ENCODE data around the gene CPNE4.

CPNE4 gene

GRCh38 chr3:131704098-131704497 is 330.7 kb downstream of the CPNE4 start:
- DNase-seq, result no peak
- no peak for TF ChIP-seq GATA1 (IDR thresholded peaks at IDR 0.05; ENCODE audit: low read depth, low read length)
- TF ChIP-seq POLR2A (IDR thresholded peaks at IDR 0.05; ENCODE audit: low read length), result no peak

GRCh38 chr3:131702146-131702545 is 332.7 kb downstream of the CPNE4 start:
- TF ChIP-seq POLR2A (IDR thresholded peaks at IDR 0.05; ENCODE audit: low read length), result no peak
- no peak for TF ChIP-seq GATA1 (IDR thresholded peaks at IDR 0.05; ENCODE audit: low read depth, low read length)
- DNase-seq, result no peak

DNA sequence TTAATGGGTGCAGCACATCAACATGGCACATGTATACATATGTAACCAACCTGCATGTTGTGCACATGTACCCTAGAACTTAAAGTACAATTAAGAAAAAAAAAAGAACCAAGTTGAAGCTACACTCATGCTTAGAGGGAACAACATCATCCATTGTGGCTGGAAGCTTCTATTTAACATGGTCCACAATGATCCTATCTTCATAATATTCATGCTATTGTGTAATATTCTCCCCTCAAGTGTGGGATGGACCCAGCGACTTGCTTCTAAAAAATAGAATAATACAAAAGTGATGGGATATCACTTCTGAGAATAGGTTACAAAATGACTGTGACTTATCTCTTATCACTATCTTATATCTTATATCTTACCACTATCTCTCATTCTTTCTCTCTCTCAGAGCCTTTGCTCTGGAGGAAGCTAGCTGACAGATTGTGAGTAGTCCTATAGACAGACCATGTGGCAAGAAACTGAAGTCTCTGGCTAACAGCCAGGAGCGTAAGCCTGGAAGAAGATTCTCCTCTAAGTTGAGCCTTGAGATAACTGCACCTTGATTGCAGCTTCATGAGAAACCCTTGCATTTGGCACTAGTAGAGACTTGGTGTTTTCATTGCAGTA is 333.6 kb downstream of the CPNE4 start:
- no peak for DNase-seq
- TF ChIP-seq POLR2A (IDR thresholded peaks at IDR 0.05; ENCODE audit: low read length), result no peak
- no peak for TF ChIP-seq GATA1 (IDR thresholded peaks at IDR 0.05; ENCODE audit: low read depth, low read length)

- no peak for DNase-seq
- no peak for TF ChIP-seq POLR2A (IDR thresholded peaks at IDR 0.05; ENCODE audit: low read length)
- TF ChIP-seq GATA1 (IDR thresholded peaks at IDR 0.05; ENCODE audit: low read depth, low read length), result no peak
These were observed 335.8 kb downstream of the CPNE4 start for GRCh38 chr3:131699001-131699400.

DNA sequence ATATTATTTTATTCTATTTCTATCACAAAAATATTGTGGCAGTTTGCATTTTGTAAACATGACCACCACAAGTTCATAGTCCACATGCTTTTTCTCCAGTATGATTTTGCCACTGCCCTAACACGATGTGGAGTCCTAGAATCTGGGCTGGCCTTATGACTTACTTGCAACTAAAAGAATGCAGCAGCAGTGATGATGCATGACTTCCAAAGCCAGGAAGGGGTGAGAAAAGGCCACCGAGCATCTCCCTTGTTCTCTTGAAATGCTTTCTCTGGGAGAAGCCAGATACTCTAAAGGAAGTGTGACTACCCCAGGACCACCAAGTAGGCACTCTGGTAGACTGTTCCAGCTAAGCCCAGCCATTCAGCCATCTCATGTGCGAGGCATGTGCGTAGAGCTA is 340.4 kb downstream of the CPNE4 start:
- TF ChIP-seq POLR2A (IDR thresholded peaks at IDR 0.05; ENCODE audit: low read length) (no peak), GATA1 (IDR thresholded peaks at IDR 0.05; ENCODE audit: low read depth, low read length) (no peak)
- DNase-seq, result no peak

- TF ChIP-seq GATA1 (IDR thresholded peaks at IDR 0.05; ENCODE audit: low read depth, low read length) (no peak), POLR2A (IDR thresholded peaks at IDR 0.05; ENCODE audit: low read length) (no peak)
These were observed 342.5 kb downstream of the CPNE4 start for GRCh38 chr3:131692356-131692755.

DNA sequence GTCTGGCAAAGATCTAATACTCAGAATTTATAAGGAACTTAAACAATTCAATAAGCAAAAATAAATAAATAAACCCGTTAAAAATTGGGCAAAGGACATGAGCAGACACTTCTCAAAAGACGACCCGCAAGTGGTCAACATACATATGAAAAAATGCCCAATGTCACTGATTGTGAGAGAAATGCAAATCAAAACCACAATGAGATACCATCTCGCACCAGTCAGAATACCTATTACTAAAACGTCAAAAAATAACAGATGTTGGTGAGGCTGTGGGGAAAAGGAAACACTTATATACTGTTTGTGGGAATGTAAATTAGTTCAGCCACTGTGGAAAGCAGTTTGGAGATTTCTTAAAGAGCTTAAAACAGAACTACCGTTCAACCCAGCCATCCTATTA is 344.0 kb downstream of the CPNE4 start:
- no peak for TF ChIP-seq GATA1 (IDR thresholded peaks at IDR 0.05; ENCODE audit: low read depth, low read length)
- no peak for TF ChIP-seq POLR2A (IDR thresholded peaks at IDR 0.05; ENCODE audit: low read length)
- no peak for DNase-seq

More at GRCh38 chr3:131692356-131692755, 342.5 kb downstream of the CPNE4 start:
- no peak for DNase-seq

DNA sequence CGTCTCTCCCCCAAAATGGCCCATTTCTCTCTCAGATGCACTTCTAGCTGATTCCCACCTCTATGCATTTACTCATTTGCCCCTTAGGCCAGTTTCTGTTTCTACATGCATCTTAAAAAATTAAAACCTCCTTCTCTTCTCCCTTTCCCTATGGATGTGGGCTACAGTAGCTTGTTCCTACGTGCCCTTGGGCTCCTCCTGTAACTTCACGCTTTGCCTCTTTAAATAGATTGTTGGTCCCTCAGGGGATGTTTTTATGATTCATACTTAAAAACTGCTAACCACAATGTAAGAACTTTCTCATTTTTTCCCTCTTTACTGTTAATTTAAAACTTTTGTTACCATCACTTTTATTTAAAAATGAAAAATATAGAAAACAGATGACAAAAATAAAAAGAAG is 346.4 kb downstream of the CPNE4 start:
- no peak for DNase-seq
- TF ChIP-seq GATA1 (IDR thresholded peaks at IDR 0.05; ENCODE audit: low read depth, low read length) (no peak), POLR2A (IDR thresholded peaks at IDR 0.05; ENCODE audit: low read length) (no peak)

- no peak for TF ChIP-seq GATA1 (IDR thresholded peaks at IDR 0.05; ENCODE audit: low read depth, low read length)
- no peak for TF ChIP-seq POLR2A (IDR thresholded peaks at IDR 0.05; ENCODE audit: low read length)
- DNase-seq, result no peak
These were observed 365.2 kb downstream of the CPNE4 start for GRCh38 chr3:131669600-131669999.

- TF ChIP-seq GATA1 (IDR thresholded peaks at IDR 0.05; ENCODE audit: low read depth, low read length), result no peak
- no peak for TF ChIP-seq POLR2A (IDR thresholded peaks at IDR 0.05; ENCODE audit: low read length)
- no peak for DNase-seq
These were observed 376.0 kb downstream of the CPNE4 start for GRCh38 chr3:131658771-131659170.

DNA sequence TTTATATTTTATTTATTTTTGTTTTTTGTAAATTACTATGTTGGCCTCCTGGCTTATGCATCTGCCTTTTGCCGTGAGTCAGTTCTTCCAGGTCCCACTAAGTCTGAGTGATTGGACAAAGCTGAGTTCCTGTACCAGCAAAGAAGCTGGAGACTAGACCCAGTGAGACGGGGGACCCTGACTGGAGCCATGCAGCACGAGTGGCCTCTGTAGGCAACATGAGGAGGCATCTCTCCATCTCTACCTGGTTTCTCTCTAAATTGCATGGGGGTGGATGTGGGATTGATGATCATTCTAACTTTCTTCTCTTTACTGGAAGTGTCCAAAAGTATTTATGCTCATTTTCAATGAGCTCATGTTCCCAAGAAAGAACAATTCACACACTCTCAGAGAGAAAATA is 376.7 kb downstream of the CPNE4 start:
- no peak for DNase-seq
- no peak for TF ChIP-seq GATA1 (IDR thresholded peaks at IDR 0.05; ENCODE audit: low read depth, low read length)

GRCh38 chr3:131655070-131655690 is 379.6 kb downstream of the CPNE4 start:
- no peak for DNase-seq
- no peak for TF ChIP-seq POLR2A (IDR thresholded peaks at IDR 0.05; ENCODE audit: low read length)
- no peak for TF ChIP-seq GATA1 (IDR thresholded peaks at IDR 0.05; ENCODE audit: low read depth, low read length)

- DNase-seq, result no peak
- no peak for TF ChIP-seq POLR2A (IDR thresholded peaks at IDR 0.05; ENCODE audit: low read length)
- no peak for TF ChIP-seq GATA1 (IDR thresholded peaks at IDR 0.05; ENCODE audit: low read depth, low read length)
These were observed 389.2 kb downstream of the CPNE4 start for GRCh38 chr3:131645638-131646037.

- TF ChIP-seq GATA1 (IDR thresholded peaks at IDR 0.05; ENCODE audit: low read depth, low read length), result no peak
- TF ChIP-seq POLR2A (IDR thresholded peaks at IDR 0.05; ENCODE audit: low read length), result no peak
- no peak for DNase-seq
These were observed 398.5 kb downstream of the CPNE4 start for GRCh38 chr3:131636266-131636775.

DNA sequence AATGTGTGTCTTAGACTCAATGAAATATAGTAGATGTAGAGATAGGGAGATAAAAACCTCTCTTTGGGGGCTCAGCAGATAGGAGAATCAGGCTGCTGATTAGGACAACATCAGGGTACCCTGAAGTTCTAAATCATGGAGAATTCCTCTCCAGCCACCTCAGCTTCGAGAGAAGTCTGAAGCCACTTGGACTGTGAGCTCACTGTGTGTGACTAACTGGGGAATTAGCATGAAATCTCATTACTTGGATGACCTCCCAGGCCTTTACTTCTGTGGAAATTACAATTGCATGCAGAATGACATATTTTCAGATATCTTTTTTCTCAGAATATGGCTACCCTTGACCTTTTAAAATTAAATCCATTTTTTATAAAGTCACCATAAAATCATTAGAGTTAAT is 404.0 kb downstream of the CPNE4 start:
- no peak for DNase-seq
- TF ChIP-seq POLR2A (IDR thresholded peaks at IDR 0.05; ENCODE audit: low read length), result no peak
- no peak for TF ChIP-seq GATA1 (IDR thresholded peaks at IDR 0.05; ENCODE audit: low read depth, low read length)

Measured in erythroblast (primary cell).